ENCODE data around the gene METTL13.

DNA sequence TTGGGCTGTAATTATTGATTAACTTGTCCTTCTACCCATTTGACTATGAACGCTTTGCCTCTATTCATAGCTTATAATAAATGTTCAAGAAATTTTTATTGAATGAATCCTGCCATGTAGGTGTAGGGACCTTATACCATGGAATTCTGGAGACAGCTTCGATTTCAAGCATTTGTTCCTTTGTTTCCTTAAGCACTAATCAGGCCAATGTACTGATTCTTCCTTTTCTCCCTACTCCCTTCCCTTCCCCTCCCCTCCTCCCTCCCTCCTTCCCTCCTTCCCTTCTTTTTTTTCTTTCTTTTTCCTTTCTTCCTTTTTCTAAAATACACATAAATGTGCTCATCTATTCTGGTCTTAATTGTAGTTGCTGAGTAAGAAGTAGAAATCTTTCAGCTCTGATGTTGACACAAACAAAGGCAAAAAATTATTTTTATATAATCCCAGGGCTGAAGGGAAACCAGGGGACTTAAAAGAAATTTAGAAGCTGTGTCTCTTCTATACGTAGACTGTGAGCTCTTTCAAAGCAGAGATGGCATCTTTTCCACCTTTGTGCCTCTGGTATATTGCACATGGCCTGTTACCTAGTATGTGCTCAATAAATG is 34.9 kb downstream of the METTL13 start:
- TF ChIP-seq POLR2A (IDR thresholded peaks at IDR 0.05): no peak
- TF ChIP-seq, protein P1, sequence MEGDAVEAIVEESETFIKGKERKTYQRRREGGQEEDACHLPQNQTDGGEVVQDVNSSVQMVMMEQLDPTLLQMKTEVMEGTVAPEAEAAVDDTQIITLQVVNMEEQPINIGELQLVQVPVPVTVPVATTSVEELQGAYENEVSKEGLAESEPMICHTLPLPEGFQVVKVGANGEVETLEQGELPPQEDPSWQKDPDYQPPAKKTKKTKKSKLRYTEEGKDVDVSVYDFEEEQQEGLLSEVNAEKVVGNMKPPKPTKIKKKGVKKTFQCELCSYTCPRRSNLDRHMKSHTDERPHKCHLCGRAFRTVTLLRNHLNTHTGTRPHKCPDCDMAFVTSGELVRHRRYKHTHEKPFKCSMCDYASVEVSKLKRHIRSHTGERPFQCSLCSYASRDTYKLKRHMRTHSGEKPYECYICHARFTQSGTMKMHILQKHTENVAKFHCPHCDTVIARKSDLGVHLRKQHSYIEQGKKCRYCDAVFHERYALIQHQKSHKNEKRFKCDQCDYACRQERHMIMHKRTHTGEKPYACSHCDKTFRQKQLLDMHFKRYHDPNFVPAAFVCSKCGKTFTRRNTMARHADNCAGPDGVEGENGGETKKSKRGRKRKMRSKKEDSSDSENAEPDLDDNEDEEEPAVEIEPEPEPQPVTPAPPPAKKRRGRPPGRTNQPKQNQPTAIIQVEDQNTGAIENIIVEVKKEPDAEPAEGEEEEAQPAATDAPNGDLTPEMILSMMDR (IDR thresholded peaks at IDR 0.05): no peak

Data from body of pancreas (tissue), 4 donors.